SJCRH30 (cell line): ENCODE results near the gene WHRN. TPM values are rescaled to one million over a fixed set of nuclear protein-coding genes. Genes with fewer than 3 reads are reported as not detected.

Experiments
- DNase-seq, 2 experiments: peaks; one replicate each; pipeline ENCODE4 v3.0.0-alpha.2; 2015 to 2020
- H3K27ac ChIP-seq: fragments of 250-450 bp; sonication (Bioruptor Pico); 2 replicates; pipeline ENCODE4 v1.5.1; 2020; ENCODE audit warnings: mild to moderate bottlenecking, moderate library complexity
- H3K27me3 ChIP-seq: fragments of 250-450 bp; sonication (Bioruptor Pico); 2 replicates; pipeline ENCODE4 v1.5.1; 2020; ENCODE audit warnings: mild to moderate bottlenecking, moderate library complexity
- H3K36me3 ChIP-seq: fragments of 250-450 bp; sonication (Bioruptor Pico); 2 replicates; pipeline ENCODE4 v1.5.1; 2020; ENCODE audit warnings: mild to moderate bottlenecking, moderate library complexity
- H3K4me1 ChIP-seq: fragments of 250-450 bp; sonication (Bioruptor Pico); 2 replicates; pipeline ENCODE4 v1.5.1; 2020; ENCODE audit warnings: mild to moderate bottlenecking, moderate library complexity
- H3K4me3 ChIP-seq: fragments of 250-450 bp; sonication (Bioruptor Pico); 2 replicates; pipeline ENCODE4 v1.5.1; 2020; ENCODE audit warnings: mild to moderate bottlenecking, moderate library complexity
- H3K9me3 ChIP-seq: fragments of 250-450 bp; sonication (Bioruptor Pico); replicated peaks from 2 replicates; pipeline ENCODE4 v1.5.1; 2020; ENCODE audit warnings: mild to moderate bottlenecking, moderate library complexity
- total RNA-seq: library from RNA; depleted of rRNA; stranded (reverse); fragments of >200 nt; shearing (Covaris generic); gene quantifications from 2 replicates; pipeline ENCODE4 v1.2.3, GENCODE V29; 2014

Gene WHRN
- total RNA-seq, 1 experiment from 2014 or later: 3.1 TPM

GRCh38 chr9:114476891-114477469 lies 28.3 kb downstream of the WHRN start:
- H3K27ac ChIP-seq: no peak overlapping the region
- DNase-seq: no peak
- no peaks in the 10 kb centered on the region for H3K27me3 ChIP-seq
- no peaks in the 10 kb centered on the region for H3K4me1 ChIP-seq
- H3K4me3 ChIP-seq: no peak overlapping the region
- no peaks in the 10 kb centered on the region for H3K36me3 ChIP-seq
- no peaks in the 10 kb centered on the region for H3K9me3 ChIP-seq

DNA sequence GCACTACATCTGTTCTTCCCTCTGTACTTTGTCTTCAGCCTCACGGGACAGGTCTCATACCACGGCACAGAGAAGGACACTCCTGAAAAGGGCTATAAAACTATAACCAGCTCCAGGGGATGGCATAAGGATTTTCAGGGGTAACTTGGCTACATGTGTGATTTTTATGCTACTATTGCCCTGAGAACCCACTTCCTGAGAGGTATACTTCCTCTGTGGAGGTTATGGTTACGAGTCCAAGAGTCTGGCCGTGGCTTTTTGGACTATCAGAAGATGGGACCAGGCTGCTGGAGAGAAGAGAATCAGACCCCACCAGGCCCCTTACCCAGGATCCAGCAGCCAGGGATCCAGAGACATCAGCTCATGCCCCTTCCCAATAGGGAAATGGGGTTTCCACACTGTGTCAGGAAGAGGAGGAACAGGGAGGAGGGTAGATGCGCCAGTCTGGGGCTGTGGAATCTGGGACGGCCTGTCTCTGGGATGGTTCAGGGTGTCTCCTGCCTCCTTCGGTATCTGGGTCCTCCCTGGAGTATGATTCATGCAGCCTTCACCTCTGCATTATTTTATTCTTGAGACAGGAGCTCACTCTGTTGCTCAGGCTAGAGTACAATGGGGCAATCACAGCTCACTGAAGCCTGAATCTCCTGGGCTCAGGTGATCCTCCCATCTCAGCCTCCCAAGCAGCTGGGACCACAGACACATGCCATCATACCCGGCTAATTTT lies 29.7 kb downstream of the WHRN start:
- Histone ChIP-seq H3K27ac (no peak overlapping the region), H3K36me3 (no peaks in the 10 kb centered on the region), H3K4me3 (no peak overlapping the region), H3K4me1 (no peaks in the 10 kb centered on the region), H3K27me3 (no peaks in the 10 kb centered on the region), H3K9me3 (no peaks in the 10 kb centered on the region)
- DNase-seq: no peak

DNA sequence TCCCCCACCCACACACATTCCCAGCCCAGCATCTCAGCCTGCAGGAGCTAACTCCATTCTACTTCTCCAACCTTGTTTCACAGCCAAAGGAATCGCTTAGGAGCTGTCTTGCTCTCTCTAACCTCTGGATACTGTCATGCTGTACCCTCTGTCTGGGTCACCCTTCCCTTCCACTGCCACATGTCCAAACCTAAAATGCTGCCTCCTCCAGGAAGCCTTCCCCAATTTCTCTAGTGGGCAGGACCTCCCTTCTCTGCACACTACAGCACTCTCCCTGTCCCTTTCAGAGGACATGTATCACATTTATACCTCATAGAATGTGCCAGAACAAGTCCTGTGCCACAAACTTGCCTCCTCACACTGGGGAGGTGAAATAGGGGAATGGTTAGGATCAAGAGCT lies 30.8 kb downstream of the WHRN start:
- H3K27me3 ChIP-seq: no peaks in the 10 kb centered on the region
- no peaks in the 10 kb centered on the region for H3K4me1 ChIP-seq
- H3K36me3 ChIP-seq: no peaks in the 10 kb centered on the region
- no peak overlapping the region for H3K4me3 ChIP-seq
- H3K9me3 ChIP-seq: no peaks in the 10 kb centered on the region
- H3K27ac ChIP-seq: no peak overlapping the region
- no peak for DNase-seq

- Histone ChIP-seq H3K36me3 (no peaks in the 10 kb centered on the region), H3K27ac (no peak overlapping the region), H3K4me3 (no peak overlapping the region), H3K9me3 (no peaks in the 10 kb centered on the region), H3K27me3 (no peaks in the 10 kb centered on the region), H3K4me1 (no peaks in the 10 kb centered on the region)
- DNase-seq: no peak
Measured at GRCh38 chr9:114473447-114473801, 31.8 kb downstream of the WHRN start.

GRCh38 chr9:114472765-114473446 lies 32.4 kb downstream of the WHRN start:
- Histone ChIP-seq H3K27me3 (no peaks in the 10 kb centered on the region), H3K36me3 (no peaks in the 10 kb centered on the region), H3K4me1 (no peaks in the 10 kb centered on the region), H3K9me3 (no peaks in the 10 kb centered on the region), H3K4me3 (no peak overlapping the region), H3K27ac (no peak overlapping the region)
- DNase-seq: no peak

- Histone ChIP-seq H3K36me3 (no peaks in the 10 kb centered on the region), H3K27me3 (no peaks in the 10 kb centered on the region), H3K4me3 (no peak overlapping the region), H3K4me1 (no peaks in the 10 kb centered on the region), H3K27ac (no peak overlapping the region), H3K9me3 (no peaks in the 10 kb centered on the region)
- DNase-seq: no peak
Measured at GRCh38 chr9:114471157-114471556, 34.1 kb downstream of the WHRN start.

- Histone ChIP-seq H3K4me1 (no peaks in the 10 kb centered on the region), H3K27me3 (no peaks in the 10 kb centered on the region), H3K36me3 (no peaks in the 10 kb centered on the region), H3K27ac (no peak overlapping the region), H3K9me3 (no peaks in the 10 kb centered on the region), H3K4me3 (no peak overlapping the region)
- DNase-seq: no peak
Measured at GRCh38 chr9:114470581-114470980, 34.7 kb downstream of the WHRN start.

- no peaks in the 10 kb centered on the region for H3K9me3 ChIP-seq
- H3K4me1 ChIP-seq: no peaks in the 10 kb centered on the region
- no peaks in the 10 kb centered on the region for H3K36me3 ChIP-seq
- H3K27me3 ChIP-seq: no peaks in the 10 kb centered on the region
- no peak for DNase-seq
- H3K4me3 ChIP-seq: no peak overlapping the region
- H3K27ac ChIP-seq: no peak overlapping the region
Measured at GRCh38 chr9:114470121-114470520, 35.2 kb downstream of the WHRN start.

DNA sequence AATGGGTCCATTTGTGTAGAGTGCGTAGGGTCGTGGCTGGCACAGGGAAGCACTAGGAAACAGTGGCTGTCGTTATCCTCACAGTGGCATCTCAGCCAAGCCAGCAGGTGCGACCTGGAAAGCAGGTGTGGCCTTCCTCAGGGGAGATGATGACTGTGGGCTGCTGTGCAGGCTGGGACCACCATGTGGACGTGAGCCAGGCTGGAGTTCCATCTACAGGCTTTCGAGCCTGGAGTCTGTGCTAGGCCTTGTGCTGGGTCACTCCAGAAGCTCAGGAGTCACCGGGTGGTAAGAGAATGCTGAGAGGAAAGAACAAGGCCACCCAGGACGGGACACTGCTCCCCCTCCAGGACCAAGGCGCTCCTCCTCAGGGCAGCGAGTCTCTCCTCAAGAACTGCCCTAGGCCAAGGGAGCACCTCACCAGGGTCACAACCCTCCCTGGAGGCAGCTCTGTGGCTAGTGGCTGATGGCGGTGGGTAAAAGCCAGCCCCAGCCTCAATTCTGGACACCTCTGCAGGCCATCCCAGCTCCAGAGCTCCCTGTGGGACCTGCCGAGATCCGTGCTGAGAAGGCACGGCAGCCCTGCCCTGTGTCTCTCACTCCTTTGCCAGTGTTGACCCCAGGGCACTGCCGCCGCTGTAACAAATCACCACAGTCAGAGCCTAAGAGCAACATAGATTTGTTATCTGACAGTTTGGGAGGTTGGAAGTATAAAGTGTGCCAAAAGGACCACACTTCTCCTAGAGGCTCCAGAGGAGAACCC lies 36.0 kb downstream of the WHRN start:
- DNase-seq: no peak
- no peak overlapping the region for H3K27ac ChIP-seq
- H3K4me1 ChIP-seq: no peaks in the 10 kb centered on the region
- no peak overlapping the region for H3K4me3 ChIP-seq
- H3K27me3 ChIP-seq: no peaks in the 10 kb centered on the region
- H3K9me3 ChIP-seq: no peaks in the 10 kb centered on the region
- no peaks in the 10 kb centered on the region for H3K36me3 ChIP-seq

GRCh38 chr9:114467910-114468309 lies 37.4 kb downstream of the WHRN start:
- no peak overlapping the region for H3K27ac ChIP-seq
- H3K36me3 ChIP-seq: no peaks in the 10 kb centered on the region

DNA sequence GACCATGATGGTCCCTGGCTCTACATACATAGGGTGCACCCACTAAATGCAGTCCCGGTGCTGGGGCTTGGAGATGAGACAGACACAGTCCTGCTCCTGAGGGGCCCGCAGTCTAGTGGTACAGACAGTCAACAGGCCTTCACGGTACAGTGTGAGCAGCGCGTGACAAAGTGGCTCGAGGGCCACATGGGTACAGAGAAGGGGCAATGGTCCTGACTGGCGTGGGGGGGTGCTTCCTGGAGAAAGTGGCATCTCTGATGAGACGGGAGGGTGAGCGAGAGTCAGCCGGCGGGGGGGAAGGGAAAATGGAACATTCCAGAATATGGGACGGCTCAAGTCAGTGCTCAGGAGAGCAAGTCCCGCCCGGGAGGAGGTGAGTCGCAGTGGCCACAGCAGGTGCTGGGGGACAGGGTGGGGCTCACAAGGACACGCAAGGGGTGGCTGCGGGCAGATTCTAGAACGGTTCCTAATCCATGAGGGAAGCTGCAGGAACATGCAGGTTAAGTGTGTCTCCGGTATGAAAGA lies 38.0 kb downstream of the WHRN start:
- no peak overlapping the region for H3K4me3 ChIP-seq
- no peaks in the 10 kb centered on the region for H3K27me3 ChIP-seq
- H3K36me3 ChIP-seq: no peaks in the 10 kb centered on the region
- no peak overlapping the region for H3K27ac ChIP-seq
- no peak for DNase-seq
- H3K4me1 ChIP-seq: no peaks in the 10 kb centered on the region
- H3K9me3 ChIP-seq: no peaks in the 10 kb centered on the region

More at GRCh38 chr9:114467910-114468309, 37.4 kb downstream of the WHRN start:
- DNase-seq: no peak
- Histone ChIP-seq H3K4me1 (no peaks in the 10 kb centered on the region), H3K4me3 (no peak overlapping the region), H3K9me3 (no peaks in the 10 kb centered on the region), H3K27me3 (no peaks in the 10 kb centered on the region)

DNA sequence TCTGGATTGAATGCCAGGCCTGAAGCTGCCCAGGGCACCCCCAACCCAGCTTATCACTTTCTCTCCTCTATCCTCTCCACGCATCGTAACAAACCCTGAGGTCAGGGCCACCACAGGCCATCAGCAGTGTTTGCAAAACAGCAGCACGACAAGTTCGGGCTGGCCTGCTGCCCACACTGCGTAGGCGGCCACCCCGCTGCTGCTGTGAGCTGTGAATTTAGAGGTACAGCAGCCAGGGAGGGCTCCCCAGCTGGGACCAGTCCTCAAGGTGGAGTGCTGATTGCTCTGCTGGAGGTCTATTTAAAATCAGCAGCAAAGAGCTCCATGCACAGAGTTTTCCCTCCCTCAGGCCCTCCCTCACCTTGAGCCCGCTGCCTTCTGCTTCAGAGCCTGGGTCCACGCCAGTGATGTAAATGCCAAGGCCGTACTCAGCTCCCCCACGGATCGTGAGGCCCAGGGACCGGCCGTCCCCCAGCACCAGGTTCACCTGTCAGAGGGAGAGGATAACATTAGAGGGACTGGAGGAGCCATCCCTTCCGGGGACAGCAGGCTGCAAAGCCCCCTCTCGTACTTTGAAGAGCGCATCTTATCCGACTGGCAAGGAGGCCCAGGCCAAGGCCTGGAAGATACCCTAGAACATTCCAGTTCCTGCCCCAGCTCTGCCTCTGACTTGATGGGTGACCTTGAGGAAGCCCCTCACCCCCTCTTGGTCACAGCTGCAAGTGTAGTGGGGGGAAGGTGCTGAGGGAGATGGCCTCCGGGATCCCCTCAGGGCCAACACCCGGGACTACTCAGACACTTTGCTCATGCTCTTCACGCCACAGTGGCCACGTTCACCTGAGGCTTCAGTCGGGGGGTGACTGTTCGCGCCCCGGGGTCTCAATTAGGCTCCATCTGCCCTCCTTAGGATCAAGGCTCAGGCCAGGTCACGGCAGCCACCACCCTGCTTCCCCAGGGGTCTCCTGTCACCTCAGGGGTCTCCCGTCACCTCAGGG lies 39.1 kb downstream of the WHRN start:
- DNase-seq: no peak
- H3K36me3 ChIP-seq: no peaks in the 10 kb centered on the region
- no peaks in the 10 kb centered on the region for H3K27me3 ChIP-seq
- no peaks in the 10 kb centered on the region for H3K9me3 ChIP-seq
- no peak overlapping the region for H3K4me3 ChIP-seq
- H3K27ac ChIP-seq: no peak overlapping the region
- H3K4me1 ChIP-seq: no peaks in the 10 kb centered on the region

DNA sequence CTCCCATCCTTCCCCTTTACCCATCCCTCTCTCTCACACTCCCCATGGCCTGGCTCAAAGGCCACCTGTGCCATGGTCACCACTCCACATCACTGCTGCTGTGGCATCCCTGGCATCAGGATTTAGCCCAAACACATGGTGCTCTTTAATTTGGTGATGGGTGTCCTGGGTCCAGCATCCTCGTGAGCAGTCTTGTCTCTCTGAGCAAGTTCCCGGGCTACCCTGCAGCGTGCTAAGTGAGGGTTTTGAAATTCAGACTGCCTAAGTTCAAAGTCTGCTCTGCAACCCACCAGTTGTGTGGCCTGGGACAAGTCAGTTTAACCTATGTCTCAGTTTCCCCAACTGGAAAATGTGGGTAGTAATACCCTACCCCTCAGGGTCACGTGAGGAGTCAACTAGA lies 39.9 kb downstream of the WHRN start:
- no peaks in the 10 kb centered on the region for H3K36me3 ChIP-seq
- H3K27me3 ChIP-seq: no peaks in the 10 kb centered on the region
- no peak overlapping the region for H3K4me3 ChIP-seq
- no peaks in the 10 kb centered on the region for H3K9me3 ChIP-seq
- no peak overlapping the region for H3K27ac ChIP-seq
- H3K4me1 ChIP-seq: no peaks in the 10 kb centered on the region
- DNase-seq: no peak
